Astrocyte of the spinal cord (primary cell): ENCODE data around the gene HDAC4.

Source experiments
- DNase-seq: peaks from one replicate; pipeline ENCODE4 v3.0.0; 2011; ENCODE audit warnings: low read depth, low spot score
- H3K4me3 ChIP-seq: 2 replicates; pipeline ENCODE4 v1.5.1; 2011; ENCODE audit warnings: low read depth, mild to moderate bottlenecking, low read length, moderate library complexity
- in situ Hi-C: cut with HindIII; loops from 2 replicates; pipeline ENCODE4 v1.10.0; 2017; ENCODE audit warnings: low sequenced_read_pairs
- TF ChIP-seq, protein P1 (sequence below): IDR thresholded peaks from 2 replicates; pipeline ENCODE4 v1.5.1; 2012; ENCODE audit warnings: low read depth, mild to moderate bottlenecking, low read length, inconsistent platforms

The HDAC4 gene

DNA sequence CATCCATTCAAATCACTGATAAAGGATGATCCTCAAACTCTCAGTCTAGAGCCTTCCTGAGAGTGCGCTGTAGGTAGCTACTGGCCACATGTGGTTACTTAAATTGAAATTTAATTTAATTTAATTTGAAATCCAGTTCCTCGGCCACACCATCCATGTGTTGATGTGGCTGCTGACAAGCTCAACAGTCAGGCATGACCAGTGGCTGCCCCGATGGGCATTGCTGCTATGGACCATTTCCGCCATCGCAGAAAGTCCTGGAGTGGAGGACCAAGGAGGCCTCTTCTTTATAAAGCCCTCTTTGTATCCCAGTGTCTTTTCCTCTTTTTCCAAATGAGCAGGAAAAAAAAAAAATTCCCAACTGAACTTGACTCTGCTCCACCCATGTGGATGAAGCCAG lies 100.6 kb downstream of the HDAC4 start:
- in situ Hi-C loops: no loop called here
- no peak for DNase-seq
- TF ChIP-seq, protein P1, sequence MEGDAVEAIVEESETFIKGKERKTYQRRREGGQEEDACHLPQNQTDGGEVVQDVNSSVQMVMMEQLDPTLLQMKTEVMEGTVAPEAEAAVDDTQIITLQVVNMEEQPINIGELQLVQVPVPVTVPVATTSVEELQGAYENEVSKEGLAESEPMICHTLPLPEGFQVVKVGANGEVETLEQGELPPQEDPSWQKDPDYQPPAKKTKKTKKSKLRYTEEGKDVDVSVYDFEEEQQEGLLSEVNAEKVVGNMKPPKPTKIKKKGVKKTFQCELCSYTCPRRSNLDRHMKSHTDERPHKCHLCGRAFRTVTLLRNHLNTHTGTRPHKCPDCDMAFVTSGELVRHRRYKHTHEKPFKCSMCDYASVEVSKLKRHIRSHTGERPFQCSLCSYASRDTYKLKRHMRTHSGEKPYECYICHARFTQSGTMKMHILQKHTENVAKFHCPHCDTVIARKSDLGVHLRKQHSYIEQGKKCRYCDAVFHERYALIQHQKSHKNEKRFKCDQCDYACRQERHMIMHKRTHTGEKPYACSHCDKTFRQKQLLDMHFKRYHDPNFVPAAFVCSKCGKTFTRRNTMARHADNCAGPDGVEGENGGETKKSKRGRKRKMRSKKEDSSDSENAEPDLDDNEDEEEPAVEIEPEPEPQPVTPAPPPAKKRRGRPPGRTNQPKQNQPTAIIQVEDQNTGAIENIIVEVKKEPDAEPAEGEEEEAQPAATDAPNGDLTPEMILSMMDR: no peak
- no peak overlapping the region for H3K4me3 ChIP-seq

DNA sequence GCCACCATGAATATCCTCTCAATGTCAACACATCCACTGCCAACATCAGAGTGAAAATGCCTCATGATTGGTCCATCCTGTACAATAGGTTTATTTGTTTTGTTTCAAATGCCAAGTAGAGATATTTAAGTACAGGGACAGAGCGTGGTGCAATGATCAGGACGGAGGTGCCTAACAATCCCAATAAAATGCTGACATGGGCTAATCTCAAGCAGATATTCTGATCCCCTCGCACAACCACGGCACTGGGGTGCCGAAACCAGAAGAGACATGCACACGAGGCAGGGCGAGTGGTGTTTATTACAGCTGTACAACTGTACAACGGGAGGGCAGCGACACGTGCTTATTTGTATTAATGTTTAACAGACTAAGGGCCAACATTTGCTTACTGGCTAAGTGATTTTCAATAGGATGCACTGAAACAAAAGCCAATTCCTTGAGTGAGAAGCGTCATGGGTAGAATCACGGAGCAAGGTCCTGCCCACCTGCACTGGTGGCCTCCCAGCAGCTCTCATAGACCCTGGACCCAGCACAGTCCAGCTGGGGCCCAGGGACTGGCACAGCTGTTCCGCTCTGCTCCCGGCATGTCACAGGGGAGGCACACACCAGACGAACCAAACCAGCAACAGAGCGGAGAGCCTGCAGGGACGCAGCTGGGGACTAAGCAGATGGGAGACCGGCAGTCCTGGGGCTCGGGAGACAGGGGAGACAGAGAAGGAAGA lies 101.4 kb downstream of the HDAC4 start:
- TF ChIP-seq, protein P1: no peak
- in situ Hi-C loops: no loop called here
- H3K4me3 ChIP-seq: no peak overlapping the region
- DNase-seq: no peak

DNA sequence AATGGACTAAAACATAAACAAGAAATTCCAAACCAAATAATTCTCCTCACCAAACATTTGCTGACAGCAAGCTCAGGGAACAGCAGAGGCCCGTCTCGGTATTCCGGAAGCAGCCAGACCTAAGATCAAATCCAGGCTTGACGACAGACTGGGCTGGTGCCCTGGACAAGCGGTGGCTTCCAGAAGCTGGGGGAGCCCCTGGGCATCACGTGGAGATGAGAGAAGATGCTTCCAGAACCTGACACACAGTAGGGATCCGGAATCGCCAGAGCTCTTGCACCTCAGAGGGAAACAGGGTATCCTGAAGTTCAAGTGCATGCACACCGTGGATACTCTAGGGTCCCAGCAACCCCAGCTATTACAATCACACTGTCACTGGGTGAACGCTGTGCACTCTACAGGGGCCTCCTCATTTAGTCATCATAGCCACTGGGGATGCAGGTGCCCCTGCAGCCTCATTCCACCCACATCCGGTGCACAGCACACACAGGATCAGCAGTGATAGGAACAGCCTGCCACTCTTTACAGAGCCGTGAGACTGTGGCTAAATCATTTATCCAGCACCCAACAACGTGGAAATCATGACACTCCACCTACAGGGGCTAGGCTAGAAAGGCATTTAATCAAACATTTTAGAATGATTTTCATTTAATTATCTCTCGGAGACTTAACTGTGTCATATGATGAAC lies 102.6 kb downstream of the HDAC4 start:
- H3K4me3 ChIP-seq: no peak overlapping the region
- in situ Hi-C loops: no loop called here
- TF ChIP-seq, protein P1: no peak
- DNase-seq: no peak

DNA sequence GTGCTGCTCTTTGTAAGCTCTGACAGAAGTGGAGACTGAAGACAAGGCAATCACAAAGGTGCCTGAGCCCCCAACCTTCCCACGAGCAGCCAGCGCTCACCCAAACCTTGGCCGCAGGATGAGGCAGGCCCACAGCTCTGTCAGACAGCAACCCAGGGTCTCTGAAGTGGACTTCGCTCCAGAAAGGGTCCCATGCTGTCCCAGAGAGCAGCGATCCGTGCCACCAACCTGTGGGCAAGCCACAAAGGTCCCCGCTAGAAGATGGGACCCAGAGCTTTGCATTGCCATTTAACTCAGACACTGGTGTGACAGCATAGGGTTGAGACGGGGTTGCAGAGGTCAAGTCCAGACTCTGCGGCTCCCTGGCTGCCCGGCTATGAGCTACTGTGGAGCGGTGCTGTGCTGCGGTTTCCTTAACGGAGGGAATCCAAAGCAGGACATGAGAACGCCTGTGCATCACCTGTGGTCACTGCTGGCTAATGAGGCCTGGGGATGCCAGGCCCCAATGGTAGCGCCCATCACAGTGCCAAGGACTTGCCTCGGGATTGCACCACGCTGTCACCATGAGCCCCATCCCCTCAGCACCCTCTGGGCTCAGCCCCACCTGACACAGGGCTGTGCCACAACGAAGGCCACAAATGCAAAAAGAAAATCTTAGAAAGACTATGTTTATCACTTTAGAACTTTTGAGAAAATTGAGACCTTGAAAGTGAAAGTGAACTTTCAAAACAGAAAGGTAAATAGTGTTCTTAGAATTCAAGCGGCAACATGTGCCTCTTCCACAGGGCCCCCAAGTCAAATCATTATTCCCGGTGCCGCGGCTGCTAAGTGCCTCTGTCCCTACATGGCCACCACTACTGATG lies 103.4 kb downstream of the HDAC4 start:
- no peak for DNase-seq
- in situ Hi-C loops: no loop called here
- H3K4me3 ChIP-seq: no peak overlapping the region
- TF ChIP-seq, protein P1: no peak

DNA sequence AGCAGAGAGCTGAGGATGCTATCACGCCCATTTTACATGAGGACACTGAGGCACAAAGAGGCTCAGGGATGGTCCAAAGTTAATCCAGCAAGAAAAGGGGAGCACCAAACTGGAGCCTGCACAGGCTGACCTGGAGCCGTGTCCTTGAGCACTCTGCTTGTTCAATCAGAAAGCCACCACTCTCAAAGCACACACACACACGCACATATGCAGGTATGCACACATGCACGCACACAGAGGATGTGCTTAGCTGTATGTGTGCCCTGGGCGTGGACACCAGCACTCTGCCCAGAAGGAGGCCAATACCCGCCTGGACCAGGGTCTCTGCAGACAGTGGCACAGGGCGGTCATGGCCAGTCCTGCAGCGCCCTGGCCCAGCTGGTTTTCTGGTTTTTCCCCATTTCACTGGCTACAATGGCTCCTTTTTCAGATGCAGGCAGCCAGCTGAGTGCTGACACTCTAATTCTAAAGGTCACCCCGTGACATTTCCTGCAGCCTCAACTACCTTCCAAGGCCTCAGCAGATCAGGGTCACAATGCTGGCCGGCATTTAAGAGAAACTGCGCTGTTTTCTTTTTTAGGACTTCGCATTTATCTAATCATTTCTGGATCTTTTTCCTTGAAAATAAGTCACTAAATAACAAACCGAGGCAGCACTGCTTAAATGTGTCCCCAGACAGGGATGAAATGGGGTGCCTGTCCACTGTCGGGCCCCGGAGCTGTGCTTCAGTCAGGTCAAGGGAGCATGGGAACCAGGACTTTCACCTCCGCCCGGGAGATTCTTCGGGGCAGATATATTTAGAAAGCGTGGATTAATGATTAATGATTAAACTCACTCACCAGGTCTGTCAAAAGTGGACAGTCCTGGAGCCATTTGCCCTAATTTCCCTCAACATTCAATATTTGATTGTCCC lies 104.5 kb downstream of the HDAC4 start:
- DNase-seq: no peak
- in situ Hi-C loops: no loop called here
- TF ChIP-seq, protein P1: no peak
- no peak overlapping the region for H3K4me3 ChIP-seq
